Activated naive CD4-positive, alpha-beta T cell treated with anti-CD3 and anti-CD28 coated beads, Interleukin-2, amount 50 U/mL, for 72 hours (primary cell): Measurements from ENCODE around the gene NEUROD6. TPM values are rescaled to one million over a fixed set of nuclear protein-coding genes. Genes with fewer than 3 reads are reported as not detected.
A peak's percentile ranks its signal among the peaks of the same experiment; 100 is the strongest.

Experiments used
- ATAC-seq, 2 donors: fragments of 150-1000 bp; cut with Tn5 transposase; 2 replicates each; pipeline ENCODE4 v1.10.0; 2021; ENCODE audit warnings: mild to moderate bottlenecking in 2 of 2, moderate library complexity in 2 of 2
- DNase-seq, 2 donors: peaks; one replicate each; pipeline ENCODE4 v3.0.0; 2021 to 2022; ENCODE audit warnings: low spot score in 2 of 2
- H3K27ac Mint-ChIP-seq, 2 donors: one replicate each; pipeline ENCODE4 v1.8.0; 2022; ENCODE audit warnings: mild to moderate bottlenecking in 2 of 2, mixed read lengths in 2 of 2
- H3K36me3 Mint-ChIP-seq, 2 donors: one replicate each; pipeline ENCODE4 v1.8.0; 2022; ENCODE audit warnings: mixed read lengths in 2 of 2
- H3K9me3 Mint-ChIP-seq, 2 donors: one replicate each; pipeline ENCODE4 v1.8.0; 2022; ENCODE audit warnings: mixed read lengths in 2 of 2
- total RNA-seq, 2 donors: library from RNA; stranded (reverse); gene quantifications; one replicate each; pipeline ENCODE4 v1.2.3, GENCODE V29; 2022

NEUROD6 gene
- not detected for total RNA-seq

DNA sequence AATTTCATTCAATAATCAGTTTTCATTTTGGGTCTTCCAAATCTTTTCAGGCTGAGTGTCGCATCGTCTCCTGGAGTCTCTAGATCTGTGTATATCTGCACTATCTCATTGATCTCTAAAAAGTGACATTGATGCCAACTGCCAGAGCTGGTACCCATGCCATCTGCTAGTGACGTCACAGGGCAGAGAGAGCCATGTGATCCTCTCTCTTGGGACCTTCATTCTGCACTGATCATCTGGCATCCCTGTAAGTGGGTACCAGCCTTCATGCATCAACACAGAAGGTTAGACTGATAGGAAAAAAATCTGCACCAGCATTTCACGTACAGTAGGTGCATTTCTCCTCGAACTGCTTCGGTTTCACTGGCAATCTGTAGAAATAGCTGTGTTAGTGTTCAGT, at the start of gene NEUROD6:
TSS of gene NEUROD6 (minus strand) at position 124 of the 400 bp plus-strand sequence. CDS start 1,458 bp downstream, outside the sequence.
- H3K36me3 Mint-ChIP-seq: no peaks in the 10 kb centered on the region
- H3K27ac Mint-ChIP-seq: no peak within 1 kb of the TSS

DNA sequence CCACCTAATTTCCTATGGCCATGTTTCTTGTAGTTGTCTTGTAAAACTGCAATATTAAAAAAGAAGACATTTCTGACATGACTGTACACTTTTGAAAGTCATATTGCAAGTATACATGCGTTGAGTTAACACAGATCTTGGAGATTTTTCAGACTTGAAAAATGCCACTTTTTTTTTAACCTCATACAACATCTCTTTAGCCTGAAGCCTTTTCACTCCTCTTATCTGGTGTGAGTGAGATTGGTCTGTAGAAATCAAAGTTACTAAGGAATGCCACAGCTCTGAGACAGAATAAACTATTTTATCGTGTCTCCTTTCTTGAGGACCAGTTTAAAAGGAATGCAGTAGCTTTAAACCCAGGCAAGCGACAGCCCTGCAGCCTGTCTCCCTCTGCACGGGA, 43.9 kb upstream of the NEUROD6 start:
- DNase-seq: no peak
- Mint-ChIP-seq H3K9me3 (peaks cover 0 to 7% of the 10 kb centered on the region in 2 donors), H3K27ac (no peak overlapping the region), H3K36me3 (no peaks in the 10 kb centered on the region)
- no peak for ATAC-seq

More for the DNA sequence above, at the start of gene NEUROD6:
- H3K9me3 Mint-ChIP-seq: peaks cover 1 to 5% of the 10 kb centered on the region in 2 donors
- no peak for DNase-seq
- no peak for ATAC-seq

DNA sequence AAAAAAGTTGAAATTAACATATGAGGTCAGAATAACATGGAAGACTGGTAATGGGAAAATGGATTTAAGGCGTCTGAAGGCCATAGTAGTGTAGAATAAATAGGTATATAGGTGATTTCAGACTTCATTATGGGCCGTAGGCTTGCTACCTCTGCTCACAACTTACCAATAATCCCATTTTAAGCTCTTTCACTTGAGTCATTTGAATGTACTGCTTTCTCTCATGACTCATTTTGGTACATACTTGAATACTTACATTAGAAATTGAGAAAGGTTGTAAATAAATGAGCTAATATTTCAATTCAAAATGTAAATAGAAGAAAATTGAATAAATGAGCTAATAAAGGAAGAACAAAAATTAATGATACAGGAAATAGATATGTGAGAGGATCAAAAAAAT, 42.2 kb upstream of the NEUROD6 start:
- Mint-ChIP-seq H3K36me3 (no peaks in the 10 kb centered on the region), H3K9me3 (no peaks in the 10 kb centered on the region), H3K27ac (no peak overlapping the region)
- no peak for ATAC-seq
- DNase-seq: no peak

DNA sequence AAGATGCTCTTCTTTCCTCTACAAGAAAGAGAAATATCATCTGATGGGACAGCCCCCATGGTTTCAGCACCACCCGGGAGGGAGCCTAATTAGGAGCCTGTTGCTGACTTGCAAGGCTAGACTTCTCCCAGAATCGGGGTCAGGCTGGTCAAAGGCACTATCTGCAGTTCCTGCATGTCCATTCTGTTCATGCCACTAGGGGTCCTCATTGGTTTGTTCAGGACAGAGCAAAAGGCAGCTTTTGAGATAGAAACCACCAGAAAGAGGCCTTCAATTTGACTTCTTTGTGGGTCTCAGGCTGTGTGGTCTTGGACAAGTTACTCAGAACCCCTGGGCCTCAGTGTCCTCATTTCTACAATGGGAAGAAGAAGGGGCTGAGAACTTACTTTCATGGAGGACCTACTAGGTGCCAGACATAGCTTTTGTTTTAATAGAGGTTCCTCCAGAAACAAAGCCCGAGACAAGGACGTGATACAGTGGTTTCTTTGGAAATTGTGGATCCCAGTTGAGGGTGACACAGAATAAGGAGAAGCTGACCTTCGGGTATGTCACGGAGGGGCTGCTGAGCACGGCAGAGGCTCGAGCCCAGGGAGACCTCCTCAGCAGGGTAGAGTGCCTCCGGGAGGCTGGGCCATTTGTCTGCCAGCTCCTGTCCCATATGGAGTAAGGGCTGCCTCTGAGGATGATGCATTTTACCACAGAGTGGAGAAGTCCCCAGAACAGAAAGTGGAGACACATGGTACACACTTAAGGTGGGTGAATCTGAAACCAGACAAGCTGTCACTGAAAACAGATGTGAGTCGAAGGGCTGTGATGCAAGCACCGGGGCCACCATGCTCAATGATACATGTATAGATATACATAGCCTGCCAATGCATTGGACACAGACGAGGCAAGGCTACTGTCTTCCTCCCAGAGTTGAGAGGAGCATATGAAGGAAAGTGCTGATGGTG, 33.1 kb upstream of the NEUROD6 start:
- no peaks in the 10 kb centered on the region for H3K36me3 Mint-ChIP-seq
- no peak overlapping the region for H3K27ac Mint-ChIP-seq
- ATAC-seq (peak in 1 of 2 donors; percentile 28), DNase-seq (peak in 1 of 2 donors; percentile 7)
- no peaks in the 10 kb centered on the region for H3K9me3 Mint-ChIP-seq

DNA sequence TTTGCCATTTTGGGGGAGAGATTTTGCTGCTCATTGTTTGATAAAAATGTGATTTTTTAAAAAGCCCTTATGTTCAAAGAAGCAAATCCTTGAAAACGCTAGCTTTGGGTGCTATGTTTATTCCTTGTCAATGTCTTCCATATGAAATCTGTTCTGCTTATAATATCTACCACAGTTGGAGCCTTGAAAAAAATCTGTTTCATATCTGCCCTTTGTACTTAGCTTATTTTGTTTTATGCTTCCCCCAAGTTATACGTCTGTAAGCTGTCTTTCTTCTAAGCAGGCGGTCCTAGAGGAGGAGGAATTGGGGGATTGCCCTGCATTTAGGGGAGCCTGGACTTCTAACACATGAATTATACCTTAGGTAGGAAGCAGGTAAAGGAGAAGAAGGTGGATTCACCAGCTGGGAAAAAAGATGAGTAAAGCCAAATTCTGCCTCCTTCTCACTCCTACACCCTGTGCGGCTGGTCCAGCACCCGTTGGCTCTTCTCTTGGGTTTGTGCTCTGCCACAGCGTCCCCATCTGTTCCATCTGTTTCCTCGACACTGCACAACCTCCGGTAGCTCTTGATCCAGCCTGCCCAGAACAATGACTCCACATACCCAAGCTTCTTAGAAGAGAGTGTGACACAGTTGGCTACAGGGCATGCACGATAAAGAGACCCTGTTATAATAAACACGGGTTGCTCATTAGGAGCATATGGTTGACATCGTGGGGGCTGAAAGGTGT, 31.9 kb upstream of the NEUROD6 start:
- Mint-ChIP-seq H3K36me3 (no peaks in the 10 kb centered on the region), H3K9me3 (no peaks in the 10 kb centered on the region), H3K27ac (no peak overlapping the region)
- DNase-seq (no peak), ATAC-seq (no peak)

DNA sequence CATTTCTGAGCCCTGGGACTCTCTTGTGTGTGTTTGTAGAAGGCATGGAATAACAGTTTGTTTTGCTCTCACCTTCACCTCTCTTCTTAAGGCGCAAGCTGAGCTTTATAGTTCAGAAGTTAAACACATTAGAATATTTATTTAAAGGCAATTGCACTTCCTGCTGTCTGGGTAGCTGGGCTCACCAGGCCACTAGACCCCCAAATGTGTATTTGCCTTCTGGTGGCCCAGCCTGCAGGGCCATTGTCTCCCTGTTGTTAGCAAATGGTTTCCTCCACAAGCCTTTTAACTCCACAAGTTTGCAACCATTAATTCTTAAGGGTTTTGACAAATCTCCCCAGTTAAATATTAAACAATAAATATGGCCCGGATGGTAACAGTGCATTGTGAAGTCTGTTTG, 31.1 kb upstream of the NEUROD6 start:
- H3K9me3 Mint-ChIP-seq: no peaks in the 10 kb centered on the region
- H3K27ac Mint-ChIP-seq: no peak overlapping the region
- ATAC-seq (no peak), DNase-seq (no peak)
- no peaks in the 10 kb centered on the region for H3K36me3 Mint-ChIP-seq

DNA sequence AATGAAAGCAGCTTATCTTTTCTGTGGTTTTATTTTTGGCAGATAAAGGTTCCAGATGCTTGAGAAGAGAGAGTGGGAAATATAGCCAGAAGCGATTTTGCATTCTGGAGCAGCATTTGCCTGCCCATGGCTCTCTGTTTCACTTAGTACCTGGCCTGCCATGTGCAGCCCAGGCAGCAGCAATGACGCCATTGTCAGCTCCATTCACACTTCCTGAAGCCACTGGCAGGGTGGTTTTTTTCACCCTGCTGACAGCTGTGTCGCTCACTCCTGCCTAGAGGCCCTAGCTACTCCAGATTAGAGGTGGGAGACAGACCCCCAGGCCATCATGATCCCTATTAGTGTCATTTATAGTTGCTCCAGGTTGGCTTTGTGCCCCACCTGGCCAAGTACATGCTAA, 30.1 kb upstream of the NEUROD6 start:
- DNase-seq: no peak
- H3K9me3 Mint-ChIP-seq: no peaks in the 10 kb centered on the region
- ATAC-seq: no peak

DNA sequence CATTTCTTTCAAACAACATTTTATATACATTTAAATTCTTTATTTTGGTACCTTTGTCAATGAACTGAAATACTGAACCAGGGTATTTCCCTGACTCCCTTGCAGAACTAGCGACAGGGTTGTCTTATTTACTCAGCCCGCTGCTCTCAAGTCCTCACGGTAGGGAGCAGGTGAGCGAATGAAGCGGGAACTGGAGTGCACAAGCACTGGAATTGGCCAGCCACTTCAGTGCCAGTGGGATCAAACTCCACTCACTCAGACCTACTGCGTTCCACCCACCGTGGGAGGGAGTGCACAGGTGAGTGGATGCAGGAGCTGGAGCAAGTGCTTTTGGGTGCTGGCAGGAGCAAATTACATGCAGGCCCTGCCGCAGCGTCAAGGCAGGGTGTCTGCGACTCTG, 28.1 kb upstream of the NEUROD6 start:
- Mint-ChIP-seq H3K36me3 (no peaks in the 10 kb centered on the region), H3K9me3 (peaks cover 0 to 4% of the 10 kb centered on the region in 2 donors), H3K27ac (no peak overlapping the region)
- DNase-seq: no peak
- no peak for ATAC-seq

More for the DNA sequence above, 30.1 kb upstream of the NEUROD6 start:
- no peak overlapping the region for H3K27ac Mint-ChIP-seq
- no peaks in the 10 kb centered on the region for H3K36me3 Mint-ChIP-seq

DNA sequence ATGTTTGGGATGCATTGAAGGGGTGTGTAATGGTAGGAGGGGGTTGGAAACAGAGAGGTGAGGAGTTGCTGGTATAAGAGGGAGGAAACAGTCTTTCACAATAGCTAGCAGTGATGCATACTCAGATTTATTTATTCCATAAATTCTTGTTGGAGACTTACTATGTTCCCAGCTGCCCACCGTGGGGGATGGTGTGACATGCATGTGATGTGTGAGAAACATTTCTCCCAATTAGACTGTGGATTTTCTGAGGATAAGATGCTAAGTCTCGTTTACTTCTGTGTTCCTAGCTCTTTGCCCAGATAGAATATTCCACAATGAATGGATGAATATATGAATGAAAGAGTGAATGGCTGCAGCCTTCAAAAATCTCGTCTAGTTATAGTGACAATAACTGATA, 23.0 kb upstream of the NEUROD6 start:
- ATAC-seq: no peak
- no peaks in the 10 kb centered on the region for H3K36me3 Mint-ChIP-seq
- no peak for DNase-seq
- peaks cover 4% of the 10 kb centered on the region in 2 donors for H3K9me3 Mint-ChIP-seq
- no peak overlapping the region for H3K27ac Mint-ChIP-seq

DNA sequence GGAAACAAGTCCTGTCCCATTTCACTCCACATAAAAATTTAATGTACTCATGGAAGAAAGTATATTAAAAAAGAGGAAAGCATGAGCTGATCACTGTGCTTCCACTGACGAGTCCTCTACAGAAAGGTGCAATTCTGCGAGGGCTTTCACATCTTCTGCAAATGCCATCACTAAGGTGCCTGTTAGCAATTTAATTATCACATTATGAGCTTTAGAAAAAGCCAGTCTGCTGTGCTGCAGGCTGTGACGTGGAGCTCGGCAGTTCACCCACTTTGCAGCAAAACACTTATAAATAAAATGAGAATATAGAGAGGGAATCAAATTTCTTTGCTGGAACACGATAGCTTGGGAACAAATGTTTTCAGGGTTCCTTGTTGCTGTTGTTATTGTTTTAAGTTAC, 22.5 kb upstream of the NEUROD6 start:
- ATAC-seq (no peak), DNase-seq (no peak)
- no peak overlapping the region for H3K27ac Mint-ChIP-seq
- H3K36me3 Mint-ChIP-seq: no peaks in the 10 kb centered on the region
- H3K9me3 Mint-ChIP-seq: peaks cover 4% of the 10 kb centered on the region in 2 donors

DNA sequence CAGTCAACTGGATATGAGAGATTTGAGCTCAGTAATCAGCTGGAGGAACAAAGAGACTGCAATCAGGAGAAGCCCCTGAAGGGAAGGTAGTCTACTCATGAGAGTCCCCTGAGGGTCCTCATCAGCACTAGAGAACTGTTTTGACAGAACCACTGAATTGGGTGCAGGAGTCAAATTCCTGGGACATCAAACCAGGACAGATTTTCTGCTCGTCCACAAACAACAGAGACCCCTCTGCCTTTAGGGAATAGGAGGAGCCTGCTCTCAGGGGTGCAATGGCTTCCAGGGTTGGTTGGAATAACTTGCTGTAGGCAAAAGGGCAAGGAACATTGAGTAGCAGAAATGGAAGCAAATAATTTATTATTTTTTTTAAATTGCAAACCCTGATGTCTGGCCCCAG, 21.9 kb upstream of the NEUROD6 start:
- ATAC-seq (no peak), DNase-seq (no peak)
- Mint-ChIP-seq H3K36me3 (no peaks in the 10 kb centered on the region), H3K9me3 (peaks cover 4 to 8% of the 10 kb centered on the region in 2 donors), H3K27ac (no peak overlapping the region)

DNA sequence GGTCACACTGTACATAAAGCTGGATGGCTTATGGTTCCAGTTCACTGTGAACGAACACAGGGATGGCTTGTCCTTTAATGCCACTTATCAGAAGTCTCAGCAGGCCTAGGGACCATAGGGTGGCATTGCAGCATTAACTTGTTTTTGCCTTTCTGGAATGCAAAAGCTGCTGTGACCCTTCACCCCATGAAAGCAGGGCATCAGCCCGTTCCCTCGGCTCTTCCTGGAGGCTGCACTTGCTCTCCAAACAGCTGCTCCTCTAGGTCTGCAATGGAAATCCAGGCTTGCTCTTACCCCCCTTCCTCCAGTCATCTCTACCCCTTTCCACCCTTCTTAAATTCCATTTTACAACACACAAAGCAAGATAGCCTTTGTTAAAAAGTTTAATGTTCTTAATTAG, 17.9 kb upstream of the NEUROD6 start:
- peaks cover 4% of the 10 kb centered on the region in 2 donors for H3K9me3 Mint-ChIP-seq
- ATAC-seq (no peak), DNase-seq (no peak)
- no peaks in the 10 kb centered on the region for H3K36me3 Mint-ChIP-seq
- H3K27ac Mint-ChIP-seq: no peak overlapping the region

DNA sequence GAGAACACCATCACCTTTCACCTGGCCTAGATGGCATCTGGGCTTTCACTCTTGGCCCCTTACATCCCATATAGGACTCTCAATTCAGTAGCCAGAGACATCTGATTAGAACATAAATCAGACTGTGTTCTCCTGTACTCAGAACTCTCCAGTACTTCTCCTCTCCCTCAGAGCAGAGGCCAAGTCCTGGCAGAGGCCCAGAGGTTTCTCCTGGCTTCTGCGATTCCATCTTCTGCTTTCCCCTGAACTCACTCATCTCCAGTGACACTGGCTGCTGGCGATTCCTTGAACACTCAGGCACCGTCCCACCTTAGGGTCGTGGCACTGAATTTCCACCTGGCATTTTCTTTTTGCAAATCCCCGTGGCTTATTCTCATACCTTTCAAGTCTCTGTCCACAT, 4.9 kb upstream of the NEUROD6 start:
- Mint-ChIP-seq H3K36me3 (no peaks in the 10 kb centered on the region), H3K27ac (no peak overlapping the region), H3K9me3 (peaks cover 4 to 5% of the 10 kb centered on the region in 2 donors)
- ATAC-seq (no peak), DNase-seq (no peak)

DNA sequence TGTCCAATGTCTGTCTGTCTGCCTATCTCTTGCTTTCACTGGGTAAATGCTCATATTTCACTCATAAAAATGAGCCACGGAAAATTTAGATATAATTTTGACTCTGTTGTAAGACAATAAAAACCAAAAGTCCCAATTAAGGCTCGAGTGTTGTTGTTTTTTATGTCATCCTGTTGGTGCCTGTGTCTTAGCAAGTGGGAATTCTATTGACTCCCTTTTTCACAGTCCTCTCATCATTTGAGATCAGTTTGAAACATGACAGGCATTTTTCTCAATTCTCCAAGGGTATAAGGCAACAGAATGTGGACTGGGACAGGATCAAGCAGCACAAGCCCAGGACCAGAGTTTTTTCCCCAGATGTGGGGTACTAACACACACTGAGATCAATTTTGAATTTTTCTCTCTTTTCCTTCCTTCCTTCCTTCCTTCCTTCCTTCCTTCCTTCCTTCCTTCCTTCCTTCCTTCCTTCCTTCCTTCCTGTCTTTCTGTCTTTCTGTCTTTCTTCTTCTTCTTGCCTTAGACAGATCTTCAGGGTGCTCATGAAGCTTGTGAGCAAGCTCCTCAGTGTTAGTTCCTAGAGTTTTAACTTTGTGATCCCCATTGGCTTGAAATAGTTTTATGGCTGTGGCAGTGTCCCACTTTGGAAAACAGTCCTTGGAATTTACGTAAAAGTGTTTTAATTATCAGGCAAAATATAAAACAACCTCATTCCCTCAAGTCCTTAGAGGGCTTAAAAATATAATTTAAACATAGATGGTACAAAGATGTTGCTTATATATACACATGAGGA, 3.2 kb upstream of the NEUROD6 start:
- H3K36me3 Mint-ChIP-seq: no peaks in the 10 kb centered on the region
- no peak for ATAC-seq
- peaks cover 5 to 9% of the 10 kb centered on the region in 2 donors for H3K9me3 Mint-ChIP-seq
- no peak for DNase-seq
- H3K27ac Mint-ChIP-seq: no peak overlapping the region

DNA sequence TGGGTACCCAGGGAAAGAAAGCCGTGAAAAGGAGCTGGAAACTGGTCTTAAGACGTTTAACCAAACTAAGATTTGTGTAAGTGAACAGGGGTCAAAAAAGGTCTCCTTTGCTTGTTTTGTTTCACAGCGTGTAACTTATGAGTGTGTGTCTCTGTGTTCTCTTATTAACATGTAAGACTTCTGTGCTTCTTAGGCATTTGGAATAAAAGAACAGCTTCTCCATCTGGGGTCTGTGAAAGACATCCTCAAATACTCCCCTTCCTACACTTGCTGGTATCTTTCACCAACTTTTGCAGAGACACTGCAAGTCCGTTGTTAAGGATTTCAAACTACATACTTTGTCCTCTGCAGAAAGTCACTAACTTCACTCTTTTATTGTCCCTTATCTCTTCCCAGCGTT, 615 bp upstream of the NEUROD6 start:
- ATAC-seq: no peak
- DNase-seq: no peak
- Mint-ChIP-seq H3K27ac (no peak overlapping the region), H3K36me3 (no peaks in the 10 kb centered on the region), H3K9me3 (peaks cover 5 to 9% of the 10 kb centered on the region in 2 donors)

DNA sequence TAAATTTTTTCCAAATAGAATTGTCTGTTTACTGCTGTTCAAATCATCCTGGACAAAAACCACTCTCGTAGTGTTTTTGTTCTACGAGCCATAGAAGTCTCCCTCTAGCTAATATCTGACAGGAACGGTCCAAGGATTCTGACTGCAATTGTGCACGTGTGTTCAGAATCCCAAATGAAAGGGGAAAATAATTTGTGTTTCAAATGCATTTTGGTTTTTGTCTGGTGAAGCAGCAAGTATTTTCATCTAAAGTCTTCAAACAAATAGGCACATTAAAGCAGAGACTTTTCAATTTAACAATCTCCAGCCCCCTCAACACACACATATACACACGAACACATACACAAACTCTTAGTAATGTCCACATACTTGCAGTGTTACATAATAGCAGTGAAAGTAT, 475 bp downstream of the NEUROD6 start:
- no peak for ATAC-seq
- Mint-ChIP-seq H3K36me3 (peaks cover 0 to 3% of the 10 kb centered on the region in 2 donors), H3K27ac (no peak overlapping the region), H3K9me3 (peaks cover 0 to 6% of the 10 kb centered on the region in 2 donors)
- no peak for DNase-seq

DNA sequence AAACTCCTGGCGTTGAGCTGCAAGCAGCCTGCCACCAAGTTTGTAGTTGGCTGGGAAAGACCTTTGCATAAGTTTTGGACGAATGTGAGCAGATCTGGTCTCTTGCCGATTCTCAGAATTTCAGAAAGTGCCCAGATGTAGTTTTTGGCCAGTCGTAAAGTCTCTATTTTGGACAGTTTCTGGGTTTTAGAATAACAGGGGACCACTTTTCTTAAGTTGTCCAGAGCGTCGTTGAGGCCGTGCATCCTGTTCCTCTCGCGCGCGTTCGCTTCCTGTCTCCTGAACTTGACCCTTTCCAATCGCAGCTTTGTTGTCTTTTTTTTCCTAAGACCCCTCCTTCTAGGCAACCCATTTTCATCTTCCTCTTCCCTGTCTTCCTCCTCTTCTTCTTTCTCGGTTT, 1.8 kb downstream of the NEUROD6 start:
- DNase-seq (no peak), ATAC-seq (no peak)
- Mint-ChIP-seq H3K9me3 (peaks cover 0 to 9% of the 10 kb centered on the region in 2 donors), H3K27ac (no peak overlapping the region), H3K36me3 (peaks cover 0 to 6% of the 10 kb centered on the region in 2 donors)
